Adrenal gland (tissue), 12 donors: ENCODE data around the gene ZCCHC7. TPM values are rescaled to one million over a fixed set of nuclear protein-coding genes. Genes with fewer than 3 reads are reported as not detected.

Experiments used
- DNase-seq, 7 donors: peaks; one replicate each; pipeline ENCODE4 v3.0.0-alpha.2; 2019 to 2020
- H3K27ac ChIP-seq, 5 donors: fragments of 200-600 bp; sonication (generic) in 4 of 5; 1 replicate in 3 of 5; 2 replicates in 2 of 5; pipeline versions ENCODE4 v1.5.1 to v1.8.0; 2016 to 2020; ENCODE audit warnings: mild to moderate bottlenecking in 1 of 5
- H3K27me3 ChIP-seq: fragments of 200-600 bp; 2 replicates; pipeline ENCODE4 v1.8.0; 2021
- H3K36me3 ChIP-seq, 2 donors: fragments of 200-600 bp; replicated peaks in 1 of 2; 1 replicate in 1 of 2; 2 replicates in 1 of 2; pipeline versions ENCODE4 v1.5.1 to v1.8.0; 2018 to 2022
- H3K4me1 ChIP-seq, 2 donors: fragments of 200-600 bp; replicated peaks in 1 of 2; 1 replicate in 1 of 2; 2 replicates in 1 of 2; pipeline versions ENCODE4 v1.5.1 to v1.8.0; 2018 to 2021
- H3K4me3 ChIP-seq, 4 donors: fragments of 200-600 bp; sonication (generic) in 3 of 4; one replicate each; pipeline ENCODE4 v1.5.1; 2016 to 2018
- H3K9me3 ChIP-seq, 3 donors: fragments of 200-600 bp; sonication (generic) in 1 of 3; replicated peaks in 1 of 3; 1 replicate in 2 of 3; 2 replicates in 1 of 3; pipeline versions ENCODE4 v1.5.1 to v1.8.0; 2016 to 2021
- POLR2A ChIP-seq, 2 donors: fragments of 450-650 bp; IDR thresholded peaks; one replicate each; pipeline ENCODE4 v1.6.1; 2017; ENCODE audit warnings: antibody characterized with exemption in 2 of 2, mild to moderate bottlenecking in 2 of 2, moderate library complexity in 1 of 2
- WGBS, 4 donors: extraction: QIAGEN DNeasy Blood & Tissue Kit in 2 of 4; methylation state at CpG; one replicate each; pipeline versions ENCODE4 v1.1.5 to v1.1.7; 2013 to 2017; 5-methylcytosine and 5-hydroxymethylcytosine counted together
- intact Hi-C, 2 donors: fragments of 100-400 bp; cut with DNase I; formaldehyde crosslinking; loops; one replicate each; pipeline versions ENCODE4 v1.14.1 to v1.15.0; 2022 to 2023
- polyA plus RNA-seq, 3 donors: library from polyadenylated mRNA; stranded (reverse); fragments of 200-250 nt in 2 of 3; fragments of 350-450 nt in 1 of 3; fragmentation: Illumina TruSeq in 1 of 3; extraction: RNeasy Lipid Tissue Mini Kit (QIAGEN cat#74804) in 1 of 3; gene quantifications; one replicate each; pipeline ENCODE4 v1.2.3, GENCODE V29; 2013 to 2014
- total RNA-seq, 9 donors: library from RNA; depleted of rRNA in 4 of 9; stranded (reverse); fragments of >200 nt in 4 of 9; fragments of 120-200 nt in 1 of 9; fragmentation: NEBNext Ultra II Directional in 1 of 9; extraction: Animal tissue kit (Norgen Biotek cat#: 25700) in 1 of 9; gene quantifications; one replicate each; pipeline versions ENCODE4 v1.1.0 to v1.2.4, GENCODE V29; 2013 to 2023
- TF ChIP-seq, protein P1 (sequence below), 6 experiments: fragments of 450-650 bp in 4 of 6; fragments of 200-600 bp in 2 of 6; sonication (generic) in 1 of 6; IDR thresholded peaks; 1 replicate in 5 of 6; 2 replicates in 1 of 6; pipeline versions ENCODE4 v1.5.1 to v1.8.0; 2016 to 2021; ENCODE audit warnings: antibody characterized with exemption in 6 of 6, mild to moderate bottlenecking in 2 of 6, moderate library complexity in 1 of 6
- donor health status: healthy with polysubstance abuse.
- donor health status: Bipolar disorder and iron deficiency.
- donor health status: DM: yes; HTN: yes; CAD: no.
- donor health status: DM: no; HTN: no; CAD: no.
- donor health status: DM: no; HTN: no; CAD: no.
- donor health status: DM: yes; HTN: yes; CAD: no.

Gene ZCCHC7
- total and polyA plus RNA-seq, 12 donors, result 6.0 to 21.3 (median 18.8) TPM

- Histone ChIP-seq H3K27me3 (no peaks in the 10 kb centered on the region), H3K4me3 (no peak overlapping the region), H3K9me3 (no peaks in the 10 kb centered on the region), H3K4me1 (no peaks in the 10 kb centered on the region), H3K36me3 (no peaks in the 10 kb centered on the region), H3K27ac (no peak overlapping the region)
- WGBS, 4 donors, result 86 to 100% (median 97%) methylated on average over 1 of the region's 1 CpG
- DNase-seq, result no peak
- intact Hi-C loops, result no loop called here
- no peak for TF ChIP-seq POLR2A (IDR thresholded peaks at IDR 0.05)
- TF ChIP-seq, protein P1, sequence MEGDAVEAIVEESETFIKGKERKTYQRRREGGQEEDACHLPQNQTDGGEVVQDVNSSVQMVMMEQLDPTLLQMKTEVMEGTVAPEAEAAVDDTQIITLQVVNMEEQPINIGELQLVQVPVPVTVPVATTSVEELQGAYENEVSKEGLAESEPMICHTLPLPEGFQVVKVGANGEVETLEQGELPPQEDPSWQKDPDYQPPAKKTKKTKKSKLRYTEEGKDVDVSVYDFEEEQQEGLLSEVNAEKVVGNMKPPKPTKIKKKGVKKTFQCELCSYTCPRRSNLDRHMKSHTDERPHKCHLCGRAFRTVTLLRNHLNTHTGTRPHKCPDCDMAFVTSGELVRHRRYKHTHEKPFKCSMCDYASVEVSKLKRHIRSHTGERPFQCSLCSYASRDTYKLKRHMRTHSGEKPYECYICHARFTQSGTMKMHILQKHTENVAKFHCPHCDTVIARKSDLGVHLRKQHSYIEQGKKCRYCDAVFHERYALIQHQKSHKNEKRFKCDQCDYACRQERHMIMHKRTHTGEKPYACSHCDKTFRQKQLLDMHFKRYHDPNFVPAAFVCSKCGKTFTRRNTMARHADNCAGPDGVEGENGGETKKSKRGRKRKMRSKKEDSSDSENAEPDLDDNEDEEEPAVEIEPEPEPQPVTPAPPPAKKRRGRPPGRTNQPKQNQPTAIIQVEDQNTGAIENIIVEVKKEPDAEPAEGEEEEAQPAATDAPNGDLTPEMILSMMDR (IDR thresholded peaks at IDR 0.05), result no peak
Observed at GRCh38 chr9:37373621-37374020, 253.2 kb downstream of the ZCCHC7 start.

GRCh38 chr9:37374892-37375291 lies 254.5 kb downstream of the ZCCHC7 start:
- H3K36me3 ChIP-seq, result no peaks in the 10 kb centered on the region
- no peaks in the 10 kb centered on the region for H3K27me3 ChIP-seq
- H3K9me3 ChIP-seq, result no peaks in the 10 kb centered on the region
- 71 to 93% (median 86%) methylated on average over 6 of the region's 6 CpGs for WGBS, 4 donors
- intact Hi-C loops, result no loop called here
- DNase-seq, result no peak
- no peak overlapping the region for H3K4me3 ChIP-seq
- TF ChIP-seq POLR2A (IDR thresholded peaks at IDR 0.05), result no peak
- TF ChIP-seq, protein P1 (IDR thresholded peaks at IDR 0.05), result no peak
- no peaks in the 10 kb centered on the region for H3K4me1 ChIP-seq
- no peak overlapping the region for H3K27ac ChIP-seq

DNA sequence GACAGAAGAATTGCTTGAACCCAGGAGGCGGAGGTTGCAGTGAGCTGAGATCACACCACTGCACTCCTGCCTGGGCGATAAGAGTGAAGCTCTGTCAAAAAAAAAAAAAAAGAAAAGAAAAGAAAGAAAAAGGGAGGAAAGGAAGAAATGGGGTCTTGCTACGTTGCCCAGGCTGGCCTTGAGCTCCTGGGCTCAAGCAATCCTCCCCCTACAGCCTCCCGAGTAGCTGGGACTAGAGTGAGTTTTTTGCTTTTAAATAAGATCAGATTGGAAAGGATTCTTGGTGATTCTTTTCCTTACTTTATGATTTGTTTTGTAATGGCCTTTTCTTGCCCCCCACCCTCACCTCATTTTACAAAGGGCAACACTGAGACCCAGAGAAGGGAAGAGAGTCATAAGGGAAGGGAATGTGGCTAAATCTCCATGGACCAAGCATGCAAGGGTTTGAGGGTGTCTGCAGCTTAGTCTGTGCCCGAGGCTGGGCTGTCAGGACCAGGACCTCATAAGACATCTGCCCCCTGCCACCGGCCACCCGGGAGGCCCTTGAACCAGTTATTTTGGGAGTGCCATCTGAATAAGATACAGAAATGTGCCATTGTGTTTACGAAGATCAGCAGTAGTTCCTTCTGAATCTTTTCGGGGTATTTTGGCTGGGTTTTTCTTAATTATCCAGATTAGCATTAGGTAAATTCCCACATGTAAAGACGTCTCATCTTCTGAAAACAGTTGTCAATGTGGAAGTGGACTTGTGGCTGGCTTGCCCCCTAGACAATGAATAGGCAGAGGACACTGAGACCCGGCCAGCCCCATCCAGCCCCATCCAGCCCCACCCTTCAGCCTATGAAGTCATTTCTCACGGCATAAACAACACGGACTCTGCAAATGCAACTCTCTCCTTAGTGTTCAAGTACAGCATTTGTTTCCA lies 257.6 kb downstream of the ZCCHC7 start:
- intact Hi-C loops, result no loop called here
- TF ChIP-seq, protein P1 (IDR thresholded peaks at IDR 0.05), result no peak
- TF ChIP-seq POLR2A (IDR thresholded peaks at IDR 0.05), result no peak

DNA sequence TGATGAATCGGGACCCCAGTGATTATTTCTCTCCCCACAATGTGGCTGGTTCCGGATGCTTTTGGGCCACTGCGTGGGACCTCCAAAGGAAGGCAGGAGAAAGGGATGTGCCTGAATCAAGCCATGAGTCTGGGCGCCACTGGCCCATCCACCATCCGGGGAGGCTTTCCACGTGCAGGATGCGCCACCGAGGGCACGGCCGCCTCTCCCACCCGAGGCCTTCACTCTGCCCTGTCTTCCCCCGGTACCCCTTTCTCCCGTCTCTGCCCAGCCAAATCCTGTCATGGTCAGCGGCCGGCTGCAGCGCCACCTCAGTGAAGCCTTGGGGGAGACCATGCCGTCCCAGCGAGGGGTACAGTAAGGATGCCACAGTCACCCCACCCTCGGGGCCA lies 258.2 kb downstream of the ZCCHC7 start:
- no peak overlapping the region for H3K4me3 ChIP-seq
- TF ChIP-seq POLR2A (IDR thresholded peaks at IDR 0.05), result no peak
- TF ChIP-seq, protein P1 (IDR thresholded peaks at IDR 0.05), result no peak
- no peak overlapping the region for H3K27ac ChIP-seq
- H3K36me3 ChIP-seq, result no peaks in the 10 kb centered on the region
- DNase-seq, result no peak
- H3K4me1 ChIP-seq, result no peaks in the 10 kb centered on the region
- 88 to 95% (median 91%) methylated on average over 18 to 19 of the region's 19 CpGs for WGBS, 4 donors
- no peaks in the 10 kb centered on the region for H3K27me3 ChIP-seq
- no peaks in the 10 kb centered on the region for H3K9me3 ChIP-seq
- intact Hi-C loops, result no loop called here

More for the DNA sequence above, 257.6 kb downstream of the ZCCHC7 start:
- Histone ChIP-seq H3K27ac (no peak overlapping the region), H3K9me3 (no peaks in the 10 kb centered on the region), H3K36me3 (no peaks in the 10 kb centered on the region), H3K4me1 (no peaks in the 10 kb centered on the region), H3K4me3 (no peak overlapping the region), H3K27me3 (no peaks in the 10 kb centered on the region)
- DNase-seq, result no peak
- 78 to 84% (median 83%) methylated on average over 12 to 13 of the region's 13 CpGs for WGBS, 4 donors
